Stimulated activated CD4-positive, alpha-beta T cell treated with anti-CD3 and anti-CD28 coated beads, Interleukin-4, amount 100 ng/mL, for 1 hour (primary cell): ENCODE results near the gene DEFB131B.
"Not testable (repeated sequence)": the region's sequence is repeated elsewhere in the genome, so short reads cannot be mapped to it uniquely, and the experiment has no call there.

Source experiments
- DNase-seq: peaks from one replicate; pipeline ENCODE4 v3.0.0-alpha.2; 2020

DEFB131B gene

DNA sequence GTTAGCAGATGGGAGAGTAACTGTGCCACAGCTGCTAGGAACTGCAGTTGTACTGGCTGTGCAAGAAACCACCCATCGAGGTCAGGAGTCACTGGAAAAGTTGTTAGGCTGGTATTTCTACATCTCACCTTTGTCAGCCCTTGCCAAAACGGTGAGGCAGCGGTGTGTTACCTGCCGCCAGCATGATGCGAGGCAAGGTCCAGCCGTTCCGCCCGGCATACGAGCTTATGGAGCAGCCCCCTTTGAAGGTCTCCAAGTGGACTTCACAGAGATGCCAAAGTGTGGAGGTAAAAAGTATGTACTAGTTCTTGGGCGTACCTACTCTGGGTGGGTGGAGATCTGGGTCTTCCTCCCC is 33.7 kb downstream of the DEFB131B start:
- DNase-seq, result not testable (repeated sequence)

DNA sequence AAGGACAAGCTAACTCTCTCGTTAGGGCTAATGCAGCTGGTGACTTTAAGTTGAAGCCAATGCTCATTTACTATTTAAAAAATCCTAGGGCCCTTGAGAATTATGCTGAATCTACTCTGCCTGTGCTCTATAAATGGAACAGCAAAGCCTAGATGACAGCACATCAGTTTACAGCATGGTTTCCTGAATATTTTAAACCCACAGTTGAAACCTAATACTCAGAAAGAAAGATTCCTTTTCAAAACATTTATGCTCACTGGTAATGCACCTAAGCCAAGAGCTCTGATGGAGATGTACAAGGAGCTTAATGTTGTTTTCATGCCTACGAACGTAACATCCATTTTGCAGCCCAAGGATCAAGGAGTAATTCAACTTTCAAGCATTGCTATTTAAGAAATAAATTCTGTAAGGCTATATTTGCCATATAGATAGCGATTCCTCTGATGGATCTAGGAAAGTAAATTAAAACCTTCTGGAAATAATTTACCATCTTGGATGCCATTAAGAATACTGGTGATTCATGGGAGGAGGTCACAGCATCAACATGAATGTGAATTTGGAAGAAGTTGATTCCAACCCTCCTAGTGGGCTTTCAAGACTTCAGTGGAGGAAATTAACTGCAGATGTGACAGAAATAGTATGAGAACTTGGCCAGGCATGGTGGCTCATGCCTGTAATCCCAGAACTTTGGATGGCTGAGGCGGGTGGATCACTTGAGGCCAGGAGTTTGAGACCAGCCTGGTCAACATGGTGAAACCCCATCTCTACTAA is 35.7 kb downstream of the DEFB131B start:
- no peak for DNase-seq

DNA sequence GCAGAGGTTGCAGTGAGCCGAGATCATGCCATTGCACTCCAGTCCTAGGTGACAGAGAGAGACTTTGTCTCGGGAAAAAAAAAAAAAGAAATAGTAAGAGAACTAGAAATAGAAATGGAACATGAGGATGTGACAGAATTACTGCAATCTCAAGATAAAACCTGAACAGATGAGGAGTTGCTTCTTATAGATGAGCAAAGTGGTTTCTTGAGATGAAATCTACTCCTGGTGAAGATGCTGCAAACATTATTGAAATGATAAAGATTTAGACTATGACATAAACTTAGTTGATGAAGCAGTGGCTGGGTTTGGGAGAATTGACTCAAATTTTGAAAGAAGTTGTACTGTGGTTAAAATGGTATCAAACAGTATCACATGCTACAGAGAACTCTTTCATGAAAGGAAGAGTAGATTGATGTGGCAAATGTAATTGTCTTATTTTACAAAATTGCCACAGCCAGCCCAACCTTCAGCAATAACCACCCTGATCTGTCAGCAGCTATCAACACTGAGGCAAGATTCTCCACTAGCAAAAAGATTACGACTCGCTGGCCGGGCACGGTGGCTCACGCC is 36.5 kb downstream of the DEFB131B start:
- DNase-seq, result no peak

DNA sequence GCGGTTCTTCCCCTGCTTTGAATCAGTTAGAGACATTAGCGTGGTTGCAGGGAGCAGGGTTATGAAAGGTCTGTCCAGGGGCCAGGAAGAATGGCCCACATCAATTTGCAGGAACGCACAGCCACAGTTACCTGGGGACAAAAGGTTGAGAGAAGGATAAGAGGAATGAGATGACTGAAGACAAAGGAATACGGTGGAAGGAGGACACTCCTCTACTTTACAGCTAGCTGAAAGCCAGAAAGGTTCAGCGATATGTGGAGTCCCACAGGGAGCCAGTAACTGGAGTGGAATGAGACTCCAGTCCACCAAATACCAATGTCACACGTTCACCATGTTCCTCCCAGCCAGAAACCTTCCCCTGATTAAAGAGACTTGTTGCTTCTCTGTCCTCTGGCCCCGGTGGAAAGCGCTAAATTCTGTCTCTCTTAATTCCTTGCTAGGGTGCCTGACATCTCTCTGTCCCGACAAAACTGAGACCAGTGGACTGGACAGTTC is 39.4 kb downstream of the DEFB131B start:
- DNase-seq, result no peak

DNA sequence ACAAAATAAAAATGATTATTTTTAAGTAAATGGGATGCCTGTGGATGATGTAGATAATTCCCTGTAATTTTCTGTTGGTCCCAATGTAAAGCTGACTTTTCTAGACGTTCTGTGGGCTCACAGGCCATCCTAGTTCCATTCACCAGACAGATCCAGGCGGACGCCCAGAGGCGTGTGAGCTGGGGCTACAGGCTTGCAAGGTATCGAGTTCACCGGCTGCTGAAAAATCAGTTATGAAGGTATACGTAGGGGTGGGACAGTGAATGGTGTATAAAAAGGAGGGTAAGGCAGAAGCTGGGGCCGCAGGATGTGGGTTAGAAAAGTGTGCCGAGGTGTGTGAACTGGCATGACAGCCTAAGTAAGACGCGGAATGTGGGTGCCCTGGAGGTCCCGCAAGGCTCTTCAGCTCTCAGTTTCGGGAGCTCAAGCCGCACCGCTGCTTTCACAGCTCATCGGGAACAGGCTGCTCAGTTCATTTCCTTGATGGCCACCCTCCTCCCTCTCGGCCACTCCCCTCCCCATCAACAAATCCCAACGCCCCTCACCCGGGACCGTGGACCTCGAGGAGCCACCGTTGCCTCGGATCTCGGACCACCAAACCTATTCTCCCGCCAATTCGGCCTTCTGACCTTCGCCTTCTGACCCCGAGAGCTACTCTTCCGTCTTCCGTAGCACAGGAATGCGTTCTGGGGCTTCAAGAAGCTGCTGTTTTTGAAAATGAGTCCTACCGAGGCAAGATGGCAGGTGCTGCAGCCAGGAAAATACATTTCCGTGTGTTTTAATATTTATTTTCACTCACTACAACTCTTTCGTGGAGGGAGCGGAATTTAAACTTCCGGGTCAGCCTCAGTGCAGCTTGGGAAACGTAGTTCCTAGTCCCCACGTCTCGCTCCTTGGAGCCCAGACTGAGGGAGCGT is 49.8 kb downstream of the DEFB131B start, which contains the start of gene XNDC1N:
TSS of gene XNDC1N (minus strand) at position 775 of the 917 bp plus-strand sequence. CDS start 5,241 bp downstream, outside the sequence.
- peak; percentile 55 for DNase-seq

DNA sequence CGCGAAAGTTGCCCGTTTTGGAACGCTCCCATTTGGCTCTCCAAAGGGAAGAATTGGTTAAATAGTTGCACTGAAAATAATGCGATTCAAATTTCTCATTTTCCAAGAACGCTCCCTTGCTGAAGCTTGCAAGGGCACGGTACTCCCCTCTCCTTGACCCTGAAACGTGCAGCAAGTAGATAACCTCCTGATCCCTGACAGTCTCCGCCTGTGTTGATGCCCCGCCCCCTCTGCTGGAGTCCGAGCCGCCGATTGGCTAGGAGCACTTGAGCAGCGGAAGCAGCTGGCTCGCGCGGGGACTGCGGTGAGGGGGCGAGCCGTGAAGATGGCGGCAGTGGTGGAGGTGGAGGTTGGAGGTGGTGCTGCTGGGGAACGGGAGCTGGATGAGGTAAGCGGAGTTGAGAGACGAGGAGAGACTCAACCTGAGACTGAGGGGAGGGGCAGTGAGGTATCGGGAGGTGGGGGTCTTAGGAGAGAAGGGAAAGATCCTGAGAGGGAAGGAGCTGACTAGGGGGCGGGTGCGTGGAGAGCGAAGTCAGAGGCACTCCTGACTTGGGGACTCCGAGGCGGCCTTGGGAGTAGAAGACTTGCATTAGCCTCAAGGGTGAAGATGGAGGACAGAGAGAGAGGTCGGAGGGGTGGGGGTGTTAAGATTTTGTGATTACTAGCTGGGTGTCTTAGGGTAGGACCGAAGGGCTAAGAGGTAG is 50.6 kb downstream of the DEFB131B start, which contains the start of gene RNF121:
TSS of gene RNF121 (plus strand) at position 310 of the 707 bp plus-strand sequence. CDS start at position 326, 16 bp downstream.
- peak; percentile 99 for DNase-seq

DNA sequence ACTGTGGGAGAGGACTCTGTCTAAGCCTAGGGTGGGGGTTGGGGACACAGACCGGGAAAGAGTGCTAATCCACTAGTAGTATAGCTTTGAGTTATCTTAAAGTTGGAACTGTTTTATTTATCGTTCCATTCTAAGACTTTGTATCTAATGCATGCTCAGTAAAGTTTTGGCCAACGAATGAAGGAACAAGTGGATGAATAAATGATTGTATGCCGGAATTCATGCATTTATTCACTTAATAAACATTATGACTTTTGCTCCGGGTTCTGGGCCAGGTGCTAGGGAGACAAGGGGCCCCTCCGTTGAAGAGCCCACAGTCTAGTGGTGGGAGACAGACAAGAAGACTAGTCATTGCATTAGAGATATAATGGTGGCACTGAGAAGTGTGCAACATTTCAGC is 51.2 kb downstream of the DEFB131B start:
- no peak for DNase-seq

DNA sequence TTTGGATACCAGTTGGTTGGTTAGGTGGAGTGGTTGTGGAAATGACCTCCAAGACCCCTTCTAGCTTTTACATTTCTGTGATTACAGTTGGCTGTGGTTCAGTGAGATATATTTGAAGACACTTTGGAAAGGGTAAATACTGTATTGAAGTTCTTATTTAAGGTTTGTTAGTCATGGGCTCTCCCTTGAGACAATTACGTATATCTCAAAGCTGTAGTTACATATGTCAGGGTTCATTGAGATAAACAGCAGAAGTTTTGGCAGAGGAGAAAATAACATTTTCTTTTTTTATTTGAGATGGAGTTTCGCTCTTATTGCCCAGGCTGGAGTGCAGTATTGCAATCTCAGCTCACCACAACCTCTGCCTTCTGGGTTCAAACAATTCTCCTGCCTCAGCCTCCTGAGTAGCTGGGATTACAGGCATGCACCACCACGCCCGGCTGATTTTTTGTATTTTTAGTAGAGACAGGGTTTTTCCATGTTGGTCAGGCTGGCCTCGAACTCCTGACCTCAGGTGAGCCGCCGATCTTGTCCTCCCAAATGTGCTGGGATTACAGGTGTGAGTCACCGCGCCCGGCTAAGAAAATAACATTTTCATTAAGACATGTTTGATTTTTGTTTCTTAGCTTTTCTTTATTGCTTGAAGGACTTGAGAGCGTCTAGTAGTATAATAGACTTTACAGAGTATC is 52.4 kb downstream of the DEFB131B start:
- no peak for DNase-seq

DNA sequence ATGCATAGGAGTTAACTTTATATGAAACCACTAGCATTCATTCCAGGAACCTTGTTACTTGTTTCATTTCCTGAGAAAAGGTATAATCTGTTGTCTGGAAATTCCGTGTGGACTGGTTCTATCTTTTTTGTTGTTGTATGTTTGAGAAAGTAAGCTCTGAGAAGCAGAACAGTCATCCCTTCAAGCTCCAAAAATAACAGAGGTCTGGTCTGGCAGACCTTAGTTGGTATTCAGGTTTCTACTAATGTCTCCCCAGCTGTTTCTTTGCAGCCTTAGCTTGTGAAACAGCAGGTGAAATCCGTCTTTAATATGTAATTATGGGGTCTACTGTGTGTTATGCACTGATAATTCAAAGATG is 53.0 kb downstream of the DEFB131B start:
- DNase-seq, result no peak

DNA sequence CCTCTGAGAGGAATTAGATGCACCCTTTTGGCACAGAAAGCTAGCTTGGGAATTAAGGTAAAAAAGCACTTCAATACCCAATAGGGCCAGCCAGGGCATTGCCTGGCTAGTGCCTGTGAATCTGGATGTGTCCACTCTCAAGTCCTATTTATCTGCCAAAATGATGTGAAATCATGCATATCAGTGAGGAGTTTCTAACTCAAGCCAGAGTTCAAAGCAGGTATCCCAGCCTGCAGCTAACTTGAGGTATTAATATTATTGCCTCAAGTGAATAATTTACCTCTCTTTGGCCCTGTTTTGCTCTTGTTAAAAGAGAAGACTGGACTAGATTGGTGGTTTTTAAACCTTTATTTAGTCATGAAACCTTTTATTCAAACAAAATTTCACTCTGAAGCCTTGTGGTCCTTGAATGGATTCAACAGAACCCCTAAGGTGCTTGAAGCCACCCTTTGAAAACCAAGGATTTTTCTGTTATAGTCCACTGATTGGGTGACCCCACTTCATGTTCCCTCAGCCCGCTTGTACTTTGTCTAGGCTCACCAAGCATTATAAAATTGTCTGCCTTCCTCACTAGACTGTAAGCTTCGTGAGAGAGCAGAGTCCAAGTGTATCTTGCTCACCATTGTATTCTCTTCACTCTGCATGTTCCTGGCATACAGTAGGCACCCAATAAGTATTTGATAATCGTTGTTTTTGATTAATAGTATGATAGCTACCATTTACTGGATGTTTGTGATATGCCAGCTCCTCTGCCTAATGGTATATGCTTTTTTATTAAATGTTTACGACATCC is 55.1 kb downstream of the DEFB131B start:
- no peak for DNase-seq
